BLaER1 treated with 17β-estradiol and CSF1 and Interleukin-3, amounts not matched to agents 10 nM and 100 nM (cell line): ENCODE results near the gene BCAP31.
"Not testable (repeated sequence)": the region's sequence is repeated elsewhere in the genome, so short reads cannot be mapped to it uniquely, and the experiment has no call there.

ENCODE experiments used
- H3K27ac ChIP-seq, 11 experiments: shearing (Covaris generic); formaldehyde crosslinking; 2 replicates each; pipeline ENCODE4 v1.8.1; 2022
- H3K27me3 ChIP-seq, 11 experiments: shearing (Covaris generic); formaldehyde crosslinking; 2 replicates each; pipeline ENCODE4 v1.8.1; 2022
- H3K36me3 ChIP-seq, 11 experiments: shearing (Covaris generic); formaldehyde crosslinking; 2 replicates each; pipeline ENCODE4 v1.8.1; 2022
- H3K4me1 ChIP-seq, 10 experiments: shearing (Covaris generic); formaldehyde crosslinking; 2 replicates each; pipeline ENCODE4 v1.8.1; 2022
- H3K4me2 ChIP-seq, 11 experiments: shearing (Covaris generic); formaldehyde crosslinking; 2 replicates each; pipeline ENCODE4 v1.8.1; 2022
- H3K4me3 ChIP-seq, 10 experiments: shearing (Covaris generic); formaldehyde crosslinking; 2 replicates each; pipeline ENCODE4 v1.8.1; 2022
- H3K9ac ChIP-seq, 11 experiments: shearing (Covaris generic); formaldehyde crosslinking; 2 replicates each; pipeline ENCODE4 v1.8.1; 2022
- H3K9me3 ChIP-seq, 11 experiments: shearing (Covaris generic); formaldehyde crosslinking; replicated peaks in 1 of 11; 2 replicates each; pipeline ENCODE4 v1.8.1; 2022
- H4K20me1 ChIP-seq, 11 experiments: shearing (Covaris generic); formaldehyde crosslinking; 2 replicates each; pipeline ENCODE4 v1.8.1; 2022
- Cebpa-rat ChIP-seq, 11 experiments: shearing (Covaris generic); IDR thresholded peaks; 2 replicates each; pipeline ENCODE4 v1.8.1; 2022

The BCAP31 gene

GRCh38 chrX:153764786-153765137, 40.6 kb upstream of the BCAP31 start:
- no peak for TF ChIP-seq Cebpa-rat (IDR thresholded peaks at IDR 0.05)
- Histone ChIP-seq H4K20me1 (peaks cover 0 to 53% (median 22%) of the 10 kb centered on the region in 11 experiments; a peak in 11 of 22 replicates), H3K4me3 (no peak overlapping the region), H3K36me3 (no peaks in the 10 kb centered on the region), H3K27ac (peak overlapping the region in 2 of 11 experiments; percentile 68 to 71; a peak in 2 of 22 replicates), H3K4me2 (peak overlapping the region; percentile 63 to 84 (median 75); a peak in 19 of 22 replicates), H3K4me1 (peaks cover 53 to 62% (median 60%) of the 10 kb centered on the region in 10 experiments), H3K9me3 (peaks cover 0 to 2% (median 0%) of the 10 kb centered on the region in 11 experiments; a peak in 4 of 22 replicates), H3K27me3 (peaks cover 20 to 76% (median 42%) of the 10 kb centered on the region in 11 experiments; a peak in 19 of 22 replicates), H3K9ac (peak overlapping the region in 5 of 11 experiments; percentile 11 to 67 (median 61); a peak in 4 of 22 replicates)

GRCh38 chrX:153763989-153764755, 40.0 kb upstream of the BCAP31 start, which contains the start of gene PLXNB3:
PLXNB3 (plus strand) TSS chrX:153764249; CDS start chrX:153765536, 1,287 bp downstream.
- H3K27ac ChIP-seq: peak within 1 kb of the TSS in 2 of 11 experiments; percentile 68 to 71; a peak in 3 of 22 replicates

GRCh38 chrX:153763298-153763932, 39.2 kb upstream of the BCAP31 start:
- peaks cover 48 to 61% (median 57%) of the 10 kb centered on the region in 10 experiments for H3K4me1 ChIP-seq
- H4K20me1 ChIP-seq: peaks cover 0 to 45% (median 22%) of the 10 kb centered on the region in 11 experiments; a peak in 11 of 22 replicates
- H3K4me2 ChIP-seq: peak overlapping the region in 8 of 11 experiments; percentile 3 to 77 (median 49); a peak in 8 of 22 replicates
- H3K27me3 ChIP-seq: peaks cover 25 to 89% (median 56%) of the 10 kb centered on the region in 11 experiments; a peak in 21 of 22 replicates
- TF ChIP-seq Cebpa-rat (IDR thresholded peaks at IDR 0.05): no peak
- no peak overlapping the region; a peak in 1 of 22 replicates for H3K9ac ChIP-seq
- peaks cover 0 to 15% (median 0%) of the 10 kb centered on the region in 11 experiments; a peak in 6 of 22 replicates for H3K9me3 ChIP-seq
- no peak overlapping the region for H3K4me3 ChIP-seq
- H3K27ac ChIP-seq: no peak overlapping the region
- no peaks in the 10 kb centered on the region for H3K36me3 ChIP-seq

More at GRCh38 chrX:153763989-153764755, 40.0 kb upstream of the BCAP31 start, which contains the start of gene PLXNB3:
- peaks cover 21 to 82% (median 48%) of the 10 kb centered on the region in 11 experiments; a peak in 21 of 22 replicates for H3K27me3 ChIP-seq
- H3K4me3 ChIP-seq: no peak within 1 kb of the TSS
- H3K4me1 ChIP-seq: peaks cover 49 to 61% (median 60%) of the 10 kb centered on the region in 10 experiments
- peaks cover 0 to 7% (median 0%) of the 10 kb centered on the region in 11 experiments; a peak in 5 of 22 replicates for H3K9me3 ChIP-seq
- H3K36me3 ChIP-seq: no peaks in the 10 kb centered on the region
- no peak for TF ChIP-seq Cebpa-rat (IDR thresholded peaks at IDR 0.05)
- H3K4me2 ChIP-seq: peak within 1 kb of the TSS; percentile 63 to 84 (median 75)
- peak within 1 kb of the TSS in 7 of 11 experiments; percentile 11 to 67 (median 59); a peak in 6 of 22 replicates for H3K9ac ChIP-seq
- peaks cover 0 to 47% (median 22%) of the 10 kb centered on the region in 11 experiments; a peak in 11 of 22 replicates for H4K20me1 ChIP-seq

GRCh38 chrX:153762626-153763173, 38.5 kb upstream of the BCAP31 start:
- no peak overlapping the region for H3K9ac ChIP-seq
- H3K36me3 ChIP-seq: no peaks in the 10 kb centered on the region
- peaks cover 48 to 61% (median 57%) of the 10 kb centered on the region in 10 experiments for H3K4me1 ChIP-seq
- no peak overlapping the region for H3K4me2 ChIP-seq
- H4K20me1 ChIP-seq: peaks cover 0 to 45% (median 20%) of the 10 kb centered on the region in 11 experiments; a peak in 11 of 22 replicates
- H3K4me3 ChIP-seq: no peak overlapping the region
- H3K27ac ChIP-seq: no peak overlapping the region
- H3K9me3 ChIP-seq: peaks cover 0 to 22% (median 0%) of the 10 kb centered on the region in 11 experiments; a peak in 6 of 22 replicates
- no peak for TF ChIP-seq Cebpa-rat (IDR thresholded peaks at IDR 0.05)
- peaks cover 32 to 96% (median 63%) of the 10 kb centered on the region in 11 experiments; a peak in 21 of 22 replicates for H3K27me3 ChIP-seq

GRCh38 chrX:153761863-153762262, 37.7 kb upstream of the BCAP31 start:
- Histone ChIP-seq H3K4me3 (no peak overlapping the region), H3K9me3 (peaks cover 0 to 31% (median 4%) of the 10 kb centered on the region in 11 experiments; a peak in 15 of 22 replicates), H3K4me1 (peaks cover 43 to 59% (median 51%) of the 10 kb centered on the region in 10 experiments), H3K4me2 (no peak overlapping the region), H3K27me3 (peaks cover 37 to 96% (median 71%) of the 10 kb centered on the region in 11 experiments), H3K27ac (no peak overlapping the region), H4K20me1 (peaks cover 0 to 44% (median 15%) of the 10 kb centered on the region in 11 experiments; a peak in 11 of 22 replicates), H3K36me3 (no peaks in the 10 kb centered on the region), H3K9ac (no peak overlapping the region)
- TF ChIP-seq Cebpa-rat (IDR thresholded peaks at IDR 0.05): no peak

- no peak overlapping the region for H3K27ac ChIP-seq
- H3K4me1 ChIP-seq: peaks cover 5 to 28% (median 18%) of the 10 kb centered on the region in 10 experiments; a peak in 16 of 20 replicates
- peaks cover 54 to 89% (median 84%) of the 10 kb centered on the region in 11 experiments for H3K27me3 ChIP-seq
- no peak overlapping the region for H3K9ac ChIP-seq
- peaks cover 0 to under 1% (median 0%) of the 10 kb centered on the region in 11 experiments; a peak in 1 of 22 replicates for H4K20me1 ChIP-seq
- H3K4me3 ChIP-seq: no peak overlapping the region
- peaks cover 14 to 51% (median 20%) of the 10 kb centered on the region in 11 experiments for H3K9me3 ChIP-seq
- H3K4me2 ChIP-seq: no peak overlapping the region
- TF ChIP-seq Cebpa-rat (IDR thresholded peaks at IDR 0.05): no peak
- no peaks in the 10 kb centered on the region for H3K36me3 ChIP-seq
These were observed 30.9 kb upstream of the BCAP31 start for GRCh38 chrX:153755136-153755535.

- Histone ChIP-seq H3K9me3 (peaks cover 0 to 16% (median under 1%) of the 10 kb centered on the region in 11 experiments; a peak in 6 of 22 replicates), H3K27me3 (peaks cover 39 to 86% (median 67%) of the 10 kb centered on the region in 11 experiments), H3K27ac (no peak overlapping the region), H3K4me1 (peaks cover 0 to 8% (median under 1%) of the 10 kb centered on the region in 10 experiments; a peak in 6 of 20 replicates), H3K4me3 (no peak overlapping the region), H3K9ac (no peak overlapping the region), H4K20me1 (peaks cover 0 to 11% (median 0%) of the 10 kb centered on the region in 11 experiments; a peak in 3 of 22 replicates), H3K36me3 (no peaks in the 10 kb centered on the region), H3K4me2 (peak overlapping the region in 2 of 11 experiments; percentile 10 to 20; a peak in 2 of 22 replicates)
- TF ChIP-seq Cebpa-rat (IDR thresholded peaks at IDR 0.05): no peak
These were observed 26.1 kb upstream of the BCAP31 start for GRCh38 chrX:153750127-153750774.

GRCh38 chrX:153749017-153749416, 24.8 kb upstream of the BCAP31 start:
- H3K9me3 ChIP-seq, H3K27ac ChIP-seq, H3K4me2 ChIP-seq, H3K36me3 ChIP-seq, H3K4me3 ChIP-seq, H3K9ac ChIP-seq: not testable (repeated sequence)
- H3K4me1 ChIP-seq: peaks cover 6 to 21% (median 11%) of the 10 kb centered on the region in 10 experiments; a peak in 17 of 20 replicates
- peaks cover 39 to 83% (median 60%) of the 10 kb centered on the region in 11 experiments for H3K27me3 ChIP-seq
- H4K20me1 ChIP-seq: peaks cover 0 to 12% (median 0%) of the 10 kb centered on the region in 11 experiments; a peak in 3 of 22 replicates

- H3K9ac ChIP-seq, H3K27ac ChIP-seq, H3K4me3 ChIP-seq, H3K36me3 ChIP-seq, H3K4me2 ChIP-seq: not testable (repeated sequence)
- peaks cover 17 to 38% (median 27%) of the 10 kb centered on the region in 10 experiments; a peak in 19 of 20 replicates for H3K4me1 ChIP-seq
- H4K20me1 ChIP-seq: peaks cover 0 to 22% (median 7%) of the 10 kb centered on the region in 11 experiments; a peak in 9 of 22 replicates
- peaks cover 31 to 66% (median 42%) of the 10 kb centered on the region in 11 experiments for H3K27me3 ChIP-seq
- peaks cover 0 to 19% (median 0%) of the 10 kb centered on the region in 11 experiments; a peak in 3 of 22 replicates for H3K9me3 ChIP-seq
These were observed 22.8 kb upstream of the BCAP31 start for GRCh38 chrX:153746991-153747390.
